Endothelial cell of umbilical vein (primary cell): Measurements from ENCODE around the gene CFAP46. TPM values are rescaled to one million over a fixed set of nuclear protein-coding genes. Genes with fewer than 3 reads are reported as not detected.

ENCODE experiments used
- BruUV-seq: library from RNA; stranded (reverse); fragments of 400-500 nt; replicated peaks from 2 replicates; lab custom pipeline; 2021; lab: Mats Ljungman, UMichigan
- CTCF ChIA-PET: fragments of 300-600, 350-600 bp; sonication (Branson Sonifier 250); formaldehyde crosslinking; loops from one replicate; lab custom pipeline; 2021; ENCODE audit warnings: antibody characterized with exemption, inconsistent platforms; lab: Charles Lee
- POLR2A ChIA-PET: fragments of 300-600, 350-600 bp; sonication (Branson Sonifier 250); formaldehyde crosslinking; loops from one replicate; lab custom pipeline; 2021; ENCODE audit warnings: antibody characterized with exemption, inconsistent platforms; lab: Charles Lee
- DNase-seq: peaks from one replicate; pipeline ENCODE4 v3.0.0-alpha.2; 2011; ENCODE audit warnings: low read depth, low spot score
- FAIRE-seq: peaks from 2 replicates; lab custom pipeline; 2011; peaks lifted over from hg19 to GRCh38; lab: Jason Lieb, UNC
- H2AFZ ChIP-seq: 2 replicates; pipeline ENCODE4 v1.6.0; 2012; ENCODE audit warnings: low read depth, low read length, control low read depth, inconsistent platforms
- H3K27ac ChIP-seq: 2 replicates; pipeline ENCODE4 v1.5.1; 2011; ENCODE audit warnings: low read depth, mild to moderate bottlenecking, control low read depth, low read length, moderate library complexity; ENCODE audit not compliant: insufficient read depth
- H3K27me3 ChIP-seq, 2 experiments: 2 replicates each; pipeline versions ENCODE4 v1.6.0 to v1.6.1; 2011; ENCODE audit warnings: low read length in 2 of 2, mixed read lengths in 1 of 2; ENCODE audit not compliant: control insufficient read depth in 2 of 2, insufficient read depth in 2 of 2
- H3K36me3 ChIP-seq, 2 experiments: 2 replicates in 1 of 2; 3 replicates in 1 of 2; pipeline ENCODE4 v1.5.1; 2011; ENCODE audit warnings: low read length in 2 of 2, mild to moderate bottlenecking in 1 of 2, moderate library complexity in 1 of 2; ENCODE audit not compliant: control insufficient read depth in 2 of 2, insufficient read depth in 2 of 2; ENCODE audit errors: extremely low read depth in 1 of 2
- H3K4me1 ChIP-seq: 3 replicates; pipeline ENCODE4 v1.5.1; 2011; ENCODE audit warnings: mild to moderate bottlenecking, low read length; ENCODE audit not compliant: control insufficient read depth, insufficient read depth; ENCODE audit errors: extremely low read depth
- H3K4me2 ChIP-seq: 2 replicates; pipeline ENCODE4 v1.6.1; 2011; ENCODE audit warnings: low read length, control low read depth, mixed read lengths; ENCODE audit not compliant: insufficient read depth
- H3K4me3 ChIP-seq, 3 experiments: fragments of 200-600 bp in 1 of 3; sonication (generic), shearing (Covaris generic) in 1 of 3; replicated peaks in 1 of 3; 2 replicates each; pipeline ENCODE4 v1.5.1; 2011 to 2016; ENCODE audit warnings: control low read depth in 3 of 3, low read length in 3 of 3, mild to moderate bottlenecking in 2 of 3, inconsistent platforms in 1 of 3, low read depth in 1 of 3, moderate library complexity in 1 of 3; ENCODE audit not compliant: insufficient read depth in 1 of 3
- H3K79me2 ChIP-seq: 2 replicates; pipeline ENCODE4 v1.6.0; 2012; ENCODE audit warnings: low read length, inconsistent platforms; ENCODE audit not compliant: control insufficient read depth, insufficient read depth
- H3K9ac ChIP-seq: replicated peaks from 2 replicates; pipeline ENCODE3; 2011; ENCODE audit warnings: low read length, control low read depth; ENCODE audit not compliant: insufficient read depth; ENCODE audit errors: extremely low read depth
- H3K9me1 ChIP-seq: replicated peaks from 3 replicates; pipeline ENCODE4 v1.6.0; 2011; ENCODE audit warnings: mild to moderate bottlenecking, low read length; ENCODE audit not compliant: control insufficient read depth, insufficient read depth; ENCODE audit errors: extremely low read depth
- H3K9me3 ChIP-seq: replicated peaks from 2 replicates; pipeline ENCODE4 v1.5.1; 2012; ENCODE audit warnings: low read length, inconsistent platforms; ENCODE audit not compliant: control insufficient read depth, insufficient read depth
- H4K20me1 ChIP-seq: replicated peaks from 2 replicates; pipeline ENCODE3; 2011; ENCODE audit warnings: mild to moderate bottlenecking, low read length; ENCODE audit not compliant: control insufficient read depth, insufficient read depth; ENCODE audit errors: extremely low read depth
- EZH2 ChIP-seq: IDR thresholded peaks from 2 replicates; pipeline ENCODE4 v1.6.1; 2012; ENCODE audit warnings: borderline replicate concordance, low read depth, mild to moderate bottlenecking, moderate library complexity, low read length, inconsistent platforms; ENCODE audit not compliant: severe bottlenecking
- FOS ChIP-seq: IDR thresholded peaks from 2 replicates; pipeline ENCODE4 v1.6.1; 2011; ENCODE audit warnings: mild to moderate bottlenecking, low read length, moderate library complexity, borderline replicate concordance; ENCODE audit not compliant: insufficient read depth
- GATA2 ChIP-seq: IDR thresholded peaks from 2 replicates; pipeline ENCODE4 v1.7.0; 2011; ENCODE audit warnings: low read depth, mild to moderate bottlenecking, moderate library complexity, mixed read lengths, low read length; ENCODE audit not compliant: insufficient read length, insufficient read depth
- JUN ChIP-seq: IDR thresholded peaks from 2 replicates; pipeline ENCODE4 v1.6.1; 2011; ENCODE audit warnings: borderline replicate concordance, low read depth; ENCODE audit not compliant: insufficient read length, insufficient read depth
- MYC ChIP-seq: IDR thresholded peaks from one replicate; pipeline ENCODE4 v1.6.1; 2011; ENCODE audit warnings: mild to moderate bottlenecking, low read depth, low read length
- POLR2A ChIP-seq: IDR thresholded peaks from 2 replicates; pipeline ENCODE4 v1.6.1; 2012; ENCODE audit warnings: low read depth, mild to moderate bottlenecking, control low read depth, low read length
- POLR2AphosphoS5 ChIP-seq: IDR thresholded peaks from 2 replicates; pipeline ENCODE4 v1.6.1; 2012; ENCODE audit warnings: low read depth, mild to moderate bottlenecking, control low read depth, low read length, moderate library complexity; ENCODE audit not compliant: insufficient read depth
- dilution Hi-C: fragments of 300-500 bp; cut with MboI; formaldehyde crosslinking; loops from one replicate; pipeline ENCODE4 v1.15.0; 2019; ENCODE audit warnings: low sequenced_read_pairs; ENCODE audit not compliant: extremely low pct_ligation_motif_present
- intact Hi-C: fragments of 100-400 bp; cut with micrococcal nuclease; formaldehyde crosslinking; loops from one replicate; pipeline ENCODE4 v1.10.0; 2022
- polyA plus RNA-seq, 4 experiments: library from polyadenylated mRNA; depleted of rRNA in 3 of 4; stranded (reverse) in 3 of 4; unstranded in 1 of 4; fragments of >200 nt; gene quantifications; 2 replicates each; pipeline versions ENCODE4 v1.2.1 to v1.2.3, GENCODE V29; 2011 to 2012; ENCODE audit warnings: missing spikeins in 1 of 4
- total RNA-seq: library from RNA; stranded (reverse); gene quantifications from 2 replicates; pipeline ENCODE4 v1.2.3, GENCODE V29; 2021
- TF ChIP-seq, protein P1 (sequence below): IDR thresholded peaks from 2 replicates; pipeline ENCODE4 v1.6.1; 2011; ENCODE audit not compliant: insufficient read depth, insufficient read length
- TF ChIP-seq, protein P2 (sequence below), 2 donors: IDR thresholded peaks; 1 replicate in 1 of 2; 2 replicates in 1 of 2; pipeline ENCODE4 v1.5.1; 2011; ENCODE audit warnings: low read length in 2 of 2, mild to moderate bottlenecking in 2 of 2, moderate library complexity in 2 of 2, control low read depth in 1 of 2, inconsistent platforms in 1 of 2, low read depth in 1 of 2; ENCODE audit not compliant: insufficient read depth in 1 of 2; ENCODE audit errors: extremely low read depth in 1 of 2

CFAP46 gene
- total and polyA plus RNA-seq, 2 donors (not counting 3 experiments of a cell fraction or from before 2014, with no cell fraction given): 0.75 to 0.98 TPM

DNA sequence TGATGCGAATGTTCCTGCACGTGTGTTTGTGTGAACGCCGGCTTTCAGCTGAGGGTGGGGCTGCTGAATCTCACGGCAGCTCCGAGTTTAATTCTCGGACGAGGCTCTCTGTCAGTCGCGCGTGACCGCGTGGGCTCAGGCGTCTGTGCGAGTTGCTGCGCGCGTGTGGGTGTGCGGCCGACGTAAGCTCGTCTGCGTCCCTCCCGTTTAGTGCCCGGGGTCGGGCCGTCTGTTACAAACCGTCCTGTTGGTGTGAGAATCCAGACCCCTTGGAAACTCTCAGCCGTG is 41.6 kb upstream of the CFAP46 start:
- Histone ChIP-seq H3K27ac (no peak overlapping the region), H3K9me3 (no peaks in the 10 kb centered on the region), H3K27me3 (no peaks in the 10 kb centered on the region), H3K4me2 (no peak overlapping the region), H3K4me1 (no peaks in the 10 kb centered on the region), H4K20me1 (no peaks in the 10 kb centered on the region), H3K9ac (no peak overlapping the region), H2AFZ (no peak overlapping the region), H3K36me3 (no peaks in the 10 kb centered on the region), H3K79me2 (no peaks in the 10 kb centered on the region), H3K9me1 (no peaks in the 10 kb centered on the region), H3K4me3 (no peak overlapping the region)
- BruUV-seq: no TSS peak
- POLR2A ChIA-PET: no interaction called here
- CTCF ChIA-PET: no interaction called here
- dilution Hi-C loops (no loop called here), intact Hi-C loops (no loop called here)
- no peak for DNase-seq
- TF ChIP-seq, protein P1, sequence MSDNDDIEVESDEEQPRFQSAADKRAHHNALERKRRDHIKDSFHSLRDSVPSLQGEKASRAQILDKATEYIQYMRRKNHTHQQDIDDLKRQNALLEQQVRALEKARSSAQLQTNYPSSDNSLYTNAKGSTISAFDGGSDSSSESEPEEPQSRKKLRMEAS: no peak
- TF ChIP-seq GATA2: no peak
- TF ChIP-seq EZH2: no peak
- TF ChIP-seq JUN: no peak
- TF ChIP-seq, protein P2, sequence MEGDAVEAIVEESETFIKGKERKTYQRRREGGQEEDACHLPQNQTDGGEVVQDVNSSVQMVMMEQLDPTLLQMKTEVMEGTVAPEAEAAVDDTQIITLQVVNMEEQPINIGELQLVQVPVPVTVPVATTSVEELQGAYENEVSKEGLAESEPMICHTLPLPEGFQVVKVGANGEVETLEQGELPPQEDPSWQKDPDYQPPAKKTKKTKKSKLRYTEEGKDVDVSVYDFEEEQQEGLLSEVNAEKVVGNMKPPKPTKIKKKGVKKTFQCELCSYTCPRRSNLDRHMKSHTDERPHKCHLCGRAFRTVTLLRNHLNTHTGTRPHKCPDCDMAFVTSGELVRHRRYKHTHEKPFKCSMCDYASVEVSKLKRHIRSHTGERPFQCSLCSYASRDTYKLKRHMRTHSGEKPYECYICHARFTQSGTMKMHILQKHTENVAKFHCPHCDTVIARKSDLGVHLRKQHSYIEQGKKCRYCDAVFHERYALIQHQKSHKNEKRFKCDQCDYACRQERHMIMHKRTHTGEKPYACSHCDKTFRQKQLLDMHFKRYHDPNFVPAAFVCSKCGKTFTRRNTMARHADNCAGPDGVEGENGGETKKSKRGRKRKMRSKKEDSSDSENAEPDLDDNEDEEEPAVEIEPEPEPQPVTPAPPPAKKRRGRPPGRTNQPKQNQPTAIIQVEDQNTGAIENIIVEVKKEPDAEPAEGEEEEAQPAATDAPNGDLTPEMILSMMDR (IDR thresholded peaks at IDR 0.05; ENCODE audit: extremely low read depth in 1 of 2, insufficient read depth in 1 of 2, low read depth in 1 of 2, low read length in 2 of 2): no peak
- TF ChIP-seq MYC: no peak
- TF ChIP-seq POLR2A: no peak
- TF ChIP-seq POLR2AphosphoS5: no peak
- TF ChIP-seq FOS: no peak
- FAIRE-seq: no peak
